ENCODE data around the gene DNAJB12.

DNA sequence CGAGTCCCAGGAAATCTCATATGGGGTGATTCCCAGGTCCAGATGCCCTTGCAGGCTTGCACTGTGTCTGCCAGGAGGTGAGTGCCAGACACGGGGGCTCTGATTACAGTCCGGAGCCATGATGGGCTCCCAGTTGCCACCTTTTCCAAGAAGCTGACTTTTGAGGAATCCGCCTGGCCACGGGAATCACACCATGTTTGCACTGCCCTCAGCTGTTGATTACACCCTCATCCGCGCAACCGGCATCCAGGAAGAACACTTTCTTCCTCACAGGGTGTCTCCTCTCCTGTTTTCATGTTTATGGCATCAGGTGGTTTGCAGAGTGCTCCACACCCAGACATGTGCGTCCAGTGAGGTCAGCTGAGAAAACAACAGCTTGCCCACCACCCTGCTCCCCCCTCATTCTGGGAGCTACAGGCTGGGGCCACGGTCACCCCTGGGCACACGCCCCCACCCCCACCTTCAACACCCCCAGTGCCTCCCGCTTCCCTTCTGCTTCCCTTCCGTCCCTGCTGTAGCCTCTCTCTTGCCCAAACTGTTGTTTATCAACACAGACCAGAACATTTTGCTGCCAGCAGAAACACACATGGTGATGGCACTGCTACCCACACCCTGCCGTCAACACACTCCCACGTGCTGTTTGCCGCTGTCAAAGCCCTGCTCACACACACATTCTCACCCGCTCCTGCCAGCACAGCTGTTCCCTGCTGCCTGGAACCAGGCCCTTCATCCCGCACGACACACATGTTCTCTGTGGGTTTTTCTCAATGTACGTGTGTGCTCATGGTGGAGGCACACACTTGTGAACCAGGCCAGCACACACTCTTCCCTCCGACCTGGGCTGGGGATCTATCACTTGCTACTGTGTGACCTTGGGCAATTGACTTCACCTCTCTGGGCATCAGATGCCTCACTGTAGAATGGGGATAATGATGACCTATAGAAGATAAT lies 45.2 kb downstream of the DNAJB12 start:
- TF ChIP-seq, protein P1, sequence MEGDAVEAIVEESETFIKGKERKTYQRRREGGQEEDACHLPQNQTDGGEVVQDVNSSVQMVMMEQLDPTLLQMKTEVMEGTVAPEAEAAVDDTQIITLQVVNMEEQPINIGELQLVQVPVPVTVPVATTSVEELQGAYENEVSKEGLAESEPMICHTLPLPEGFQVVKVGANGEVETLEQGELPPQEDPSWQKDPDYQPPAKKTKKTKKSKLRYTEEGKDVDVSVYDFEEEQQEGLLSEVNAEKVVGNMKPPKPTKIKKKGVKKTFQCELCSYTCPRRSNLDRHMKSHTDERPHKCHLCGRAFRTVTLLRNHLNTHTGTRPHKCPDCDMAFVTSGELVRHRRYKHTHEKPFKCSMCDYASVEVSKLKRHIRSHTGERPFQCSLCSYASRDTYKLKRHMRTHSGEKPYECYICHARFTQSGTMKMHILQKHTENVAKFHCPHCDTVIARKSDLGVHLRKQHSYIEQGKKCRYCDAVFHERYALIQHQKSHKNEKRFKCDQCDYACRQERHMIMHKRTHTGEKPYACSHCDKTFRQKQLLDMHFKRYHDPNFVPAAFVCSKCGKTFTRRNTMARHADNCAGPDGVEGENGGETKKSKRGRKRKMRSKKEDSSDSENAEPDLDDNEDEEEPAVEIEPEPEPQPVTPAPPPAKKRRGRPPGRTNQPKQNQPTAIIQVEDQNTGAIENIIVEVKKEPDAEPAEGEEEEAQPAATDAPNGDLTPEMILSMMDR (IDR thresholded peaks at IDR 0.05) = no peak
- no peak for TF ChIP-seq EP300 (IDR thresholded peaks at IDR 0.05)
- no peak for TF ChIP-seq POLR2A (IDR thresholded peaks at IDR 0.05)

All from ovary (tissue), 3 donors.